HEK293T (cell line): Measurements from ENCODE around the gene UBE3D.

ENCODE experiments used
- ARNT ChIP-seq: fragments of 450-650 bp; IDR thresholded peaks from 2 replicates; pipeline ENCODE4 v1.6.1; 2017; ENCODE audit warnings: mild to moderate bottlenecking
- BHLHE40 ChIP-seq: fragments of 450-650 bp; IDR thresholded peaks from 2 replicates; pipeline ENCODE4 v1.6.1; 2016; ENCODE audit warnings: mild to moderate bottlenecking, moderate library complexity, borderline replicate concordance
- CTBP1 ChIP-seq: fragments of 450-650 bp; IDR thresholded peaks from 2 replicates; pipeline ENCODE4 v1.6.1; 2016; ENCODE audit warnings: borderline replicate concordance
- ELF4 ChIP-seq: fragments of 450-650 bp; IDR thresholded peaks from 2 replicates; pipeline ENCODE4 v1.6.1; 2017; ENCODE audit warnings: antibody characterized with exemption
- FOXK2 ChIP-seq: fragments of 450-650 bp; IDR thresholded peaks from 2 replicates; pipeline ENCODE4 v1.6.1; 2016; ENCODE audit warnings: mild to moderate bottlenecking
- HDGF ChIP-seq: fragments of 450-650 bp; IDR thresholded peaks from 2 replicates; pipeline ENCODE4 v1.6.1; 2017; ENCODE audit warnings: antibody characterized with exemption, borderline replicate concordance
- LEF1 ChIP-seq: fragments of 450-650 bp; IDR thresholded peaks from 2 replicates; pipeline ENCODE4 v1.6.1; 2017; ENCODE audit warnings: mild to moderate bottlenecking, borderline replicate concordance
- PKNOX1 ChIP-seq: fragments of 450-650 bp; IDR thresholded peaks from 2 replicates; pipeline ENCODE4 v1.6.1; 2016
- SP1 ChIP-seq: fragments of 450-650 bp; IDR thresholded peaks from 2 replicates; pipeline ENCODE4 v1.6.1; 2017
- SUZ12 ChIP-seq: fragments of 450-650 bp; IDR thresholded peaks from 2 replicates; pipeline ENCODE4 v1.6.1; 2016; ENCODE audit warnings: mild to moderate bottlenecking
- TARDBP ChIP-seq: fragments of 450-650 bp; IDR thresholded peaks from 2 replicates; pipeline ENCODE4 v1.6.1; 2016
- ZNF384 ChIP-seq: fragments of 450-650 bp; IDR thresholded peaks from 2 replicates; pipeline ENCODE4 v1.6.1; 2016

DNA sequence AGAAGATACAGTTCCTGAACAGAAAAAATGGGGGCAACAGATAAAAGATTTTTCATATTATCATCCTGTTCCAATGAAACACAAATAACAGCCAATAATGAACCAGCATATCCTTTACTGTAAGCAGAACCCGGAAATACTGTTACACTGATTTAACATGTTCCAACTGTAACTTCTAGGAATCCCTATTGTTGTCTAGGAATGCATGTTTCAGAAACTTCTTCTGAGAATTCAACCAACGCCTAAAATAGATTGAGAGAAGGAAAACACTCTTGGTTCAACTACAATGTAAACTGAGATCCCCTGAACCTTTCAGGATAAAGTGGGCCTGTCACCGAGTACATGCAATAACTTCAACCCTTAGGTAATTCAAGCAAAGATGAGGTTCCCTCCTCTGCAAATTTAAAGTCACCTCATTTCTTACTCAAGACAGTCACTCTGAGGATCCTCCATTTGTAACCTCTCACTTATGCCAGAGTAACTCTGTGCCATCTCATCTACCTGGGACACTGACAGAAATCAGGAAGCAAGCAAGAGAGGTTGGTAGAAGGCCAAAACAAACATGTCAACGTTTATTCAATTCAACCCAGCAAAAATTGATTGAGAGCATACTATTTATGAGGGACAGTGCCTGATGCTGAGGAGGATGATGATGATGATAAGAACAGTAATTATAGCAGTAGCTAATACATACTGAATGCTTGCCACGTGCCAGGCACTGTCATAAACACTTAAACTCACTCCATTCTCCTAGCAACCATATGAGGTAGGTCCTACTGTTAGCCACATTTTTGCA is 14.1 kb downstream of the UBE3D start:
- no peak for TF ChIP-seq SP1
- TF ChIP-seq SUZ12, result no peak
- no peak for TF ChIP-seq TARDBP
- TF ChIP-seq PKNOX1, result no peak
- TF ChIP-seq BHLHE40, result no peak
- TF ChIP-seq ZNF384, result no peak
- no peak for TF ChIP-seq LEF1
- no peak for TF ChIP-seq CTBP1
- no peak for TF ChIP-seq HDGF
- TF ChIP-seq ARNT, result no peak
- no peak for TF ChIP-seq FOXK2
- TF ChIP-seq ELF4, result no peak
